GM19438 (cell line): ENCODE measurements around the gene IGSF9B.
"Not testable (repeated sequence)": the region's sequence is repeated elsewhere in the genome, so short reads cannot be mapped to it uniquely, and the experiment has no call there.

Experiments used
- ATAC-seq: cut with Tn5 transposase; IDR thresholded peaks from one replicate; pipeline ENCODE4 v1.9.1; 2021; ENCODE audit warnings: low read depth; ENCODE audit not compliant: unreplicated experiment

IGSF9B gene, protein sequence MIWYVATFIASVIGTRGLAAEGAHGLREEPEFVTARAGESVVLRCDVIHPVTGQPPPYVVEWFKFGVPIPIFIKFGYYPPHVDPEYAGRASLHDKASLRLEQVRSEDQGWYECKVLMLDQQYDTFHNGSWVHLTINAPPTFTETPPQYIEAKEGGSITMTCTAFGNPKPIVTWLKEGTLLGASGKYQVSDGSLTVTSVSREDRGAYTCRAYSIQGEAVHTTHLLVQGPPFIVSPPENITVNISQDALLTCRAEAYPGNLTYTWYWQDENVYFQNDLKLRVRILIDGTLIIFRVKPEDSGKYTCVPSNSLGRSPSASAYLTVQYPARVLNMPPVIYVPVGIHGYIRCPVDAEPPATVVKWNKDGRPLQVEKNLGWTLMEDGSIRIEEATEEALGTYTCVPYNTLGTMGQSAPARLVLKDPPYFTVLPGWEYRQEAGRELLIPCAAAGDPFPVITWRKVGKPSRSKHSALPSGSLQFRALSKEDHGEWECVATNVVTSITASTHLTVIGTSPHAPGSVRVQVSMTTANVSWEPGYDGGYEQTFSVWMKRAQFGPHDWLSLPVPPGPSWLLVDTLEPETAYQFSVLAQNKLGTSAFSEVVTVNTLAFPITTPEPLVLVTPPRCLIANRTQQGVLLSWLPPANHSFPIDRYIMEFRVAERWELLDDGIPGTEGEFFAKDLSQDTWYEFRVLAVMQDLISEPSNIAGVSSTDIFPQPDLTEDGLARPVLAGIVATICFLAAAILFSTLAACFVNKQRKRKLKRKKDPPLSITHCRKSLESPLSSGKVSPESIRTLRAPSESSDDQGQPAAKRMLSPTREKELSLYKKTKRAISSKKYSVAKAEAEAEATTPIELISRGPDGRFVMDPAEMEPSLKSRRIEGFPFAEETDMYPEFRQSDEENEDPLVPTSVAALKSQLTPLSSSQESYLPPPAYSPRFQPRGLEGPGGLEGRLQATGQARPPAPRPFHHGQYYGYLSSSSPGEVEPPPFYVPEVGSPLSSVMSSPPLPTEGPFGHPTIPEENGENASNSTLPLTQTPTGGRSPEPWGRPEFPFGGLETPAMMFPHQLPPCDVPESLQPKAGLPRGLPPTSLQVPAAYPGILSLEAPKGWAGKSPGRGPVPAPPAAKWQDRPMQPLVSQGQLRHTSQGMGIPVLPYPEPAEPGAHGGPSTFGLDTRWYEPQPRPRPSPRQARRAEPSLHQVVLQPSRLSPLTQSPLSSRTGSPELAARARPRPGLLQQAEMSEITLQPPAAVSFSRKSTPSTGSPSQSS (N-terminal part only)

DNA sequence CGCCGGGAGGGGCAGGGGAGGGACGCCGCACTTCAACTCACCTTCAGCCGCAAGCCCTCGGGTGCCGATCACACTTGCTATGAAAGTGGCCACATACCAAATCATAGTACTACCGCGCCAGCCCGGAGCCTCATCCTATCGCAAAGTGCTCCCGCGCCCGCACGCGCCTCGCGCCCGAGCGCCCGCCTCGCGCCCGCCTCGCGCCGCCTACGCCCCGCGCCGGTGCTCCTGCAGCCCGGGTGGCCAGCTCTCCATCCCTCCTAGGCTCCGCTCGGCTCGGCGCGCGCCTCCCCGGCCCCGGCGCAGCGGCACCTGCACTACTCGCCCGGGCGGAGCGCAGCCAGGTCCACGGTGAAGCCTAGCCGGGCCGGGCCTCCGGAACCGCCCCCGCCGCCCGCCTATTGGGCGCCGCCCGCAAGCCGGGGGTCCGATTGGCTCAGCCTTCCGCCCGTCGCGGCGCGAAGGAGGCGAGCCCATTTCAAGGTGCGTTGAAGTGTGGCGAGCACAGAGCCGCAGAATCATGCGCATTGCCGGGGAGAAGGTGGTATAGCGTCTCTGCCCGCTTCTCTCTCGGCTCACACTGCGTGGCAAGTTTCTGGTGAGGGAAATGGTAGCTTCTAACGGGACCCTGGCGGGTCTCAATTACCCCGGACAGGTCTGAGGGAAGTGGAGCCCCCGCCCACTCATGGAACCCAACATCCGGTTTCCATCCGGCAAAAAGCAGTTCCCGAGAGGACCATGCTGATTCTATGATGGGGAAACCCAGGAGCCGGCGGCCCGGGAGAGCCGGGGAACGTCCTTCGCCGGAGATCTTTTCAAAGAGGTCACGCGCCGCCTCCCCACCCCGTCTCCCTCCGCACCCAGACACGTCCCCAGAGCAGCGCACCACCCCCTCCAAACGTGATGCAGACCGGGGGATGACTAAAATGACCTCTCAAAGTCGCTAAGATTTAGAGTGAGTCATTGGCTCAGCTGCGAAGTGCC lies at the start of gene IGSF9B:
Gene IGSF9B, minus strand, starts transcription at position 319 of the 984 bp plus-strand sequence. Its CDS starts 214 bp downstream, at position 105.
- ATAC-seq: peak; percentile 97

DNA sequence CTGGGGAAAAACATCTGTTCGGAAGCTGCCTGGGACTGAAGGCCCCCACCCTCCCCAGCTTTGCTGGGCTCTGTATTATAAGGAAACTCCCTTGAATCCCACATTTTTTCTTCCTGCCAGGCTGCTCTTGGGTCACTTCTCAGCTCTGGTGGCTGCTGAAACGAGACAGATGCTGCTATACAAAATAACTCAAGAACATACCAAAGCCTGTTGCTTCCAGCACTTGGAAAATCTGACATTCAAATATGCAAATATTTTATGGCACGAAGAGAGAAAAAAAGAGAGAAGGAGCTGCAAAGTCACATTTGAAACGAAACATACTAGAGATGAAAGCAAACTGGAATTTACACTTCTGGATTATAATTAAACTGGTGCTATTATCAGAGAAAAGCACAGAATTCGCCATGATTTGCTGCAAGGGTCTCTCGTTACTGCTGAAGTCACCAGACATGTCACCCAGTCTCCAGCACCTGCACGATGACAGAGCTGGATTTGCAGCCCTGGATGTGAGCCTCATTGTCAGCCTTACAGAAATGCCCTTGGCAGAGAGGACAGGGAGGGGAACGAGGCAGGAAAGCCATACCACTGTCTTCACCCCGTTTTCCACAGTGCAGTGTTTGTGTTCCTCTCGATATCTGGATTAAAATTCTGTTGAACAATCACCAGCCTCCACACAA lies 47.9 kb upstream of the IGSF9B start:
- no peak for ATAC-seq

DNA sequence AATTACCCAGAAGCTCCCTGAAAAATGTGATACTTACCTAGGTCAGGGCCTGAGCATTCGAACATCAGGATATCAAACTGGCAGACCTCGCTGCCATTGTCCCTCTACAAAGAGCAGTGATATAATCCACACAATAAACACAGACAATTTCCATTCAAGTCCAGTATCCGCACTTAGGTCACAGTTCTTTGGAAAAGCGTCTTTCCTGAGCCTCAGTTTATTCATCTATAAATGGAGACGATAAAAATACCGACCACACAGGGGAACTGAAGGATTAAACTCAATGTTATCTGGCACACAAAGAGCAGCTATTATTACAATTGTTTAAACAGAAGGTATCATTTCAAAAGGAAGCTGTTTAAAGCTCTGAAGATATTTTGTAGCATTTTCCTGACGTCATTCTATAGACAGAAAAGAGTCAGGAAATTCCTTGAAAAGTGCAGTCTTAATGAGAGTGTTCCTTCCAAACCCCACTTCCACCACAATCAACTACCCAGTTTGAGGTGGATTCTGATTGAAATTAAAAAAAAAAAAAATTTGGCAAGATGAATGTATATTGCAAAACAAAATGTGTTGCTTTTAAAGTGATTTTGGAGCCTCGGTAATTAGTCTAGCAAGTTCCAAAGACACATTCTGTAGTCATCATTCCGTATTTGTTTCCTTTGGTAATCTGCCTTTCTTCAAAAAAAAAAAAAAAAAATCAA lies 47.2 kb upstream of the IGSF9B start:
- no peak for ATAC-seq

DNA sequence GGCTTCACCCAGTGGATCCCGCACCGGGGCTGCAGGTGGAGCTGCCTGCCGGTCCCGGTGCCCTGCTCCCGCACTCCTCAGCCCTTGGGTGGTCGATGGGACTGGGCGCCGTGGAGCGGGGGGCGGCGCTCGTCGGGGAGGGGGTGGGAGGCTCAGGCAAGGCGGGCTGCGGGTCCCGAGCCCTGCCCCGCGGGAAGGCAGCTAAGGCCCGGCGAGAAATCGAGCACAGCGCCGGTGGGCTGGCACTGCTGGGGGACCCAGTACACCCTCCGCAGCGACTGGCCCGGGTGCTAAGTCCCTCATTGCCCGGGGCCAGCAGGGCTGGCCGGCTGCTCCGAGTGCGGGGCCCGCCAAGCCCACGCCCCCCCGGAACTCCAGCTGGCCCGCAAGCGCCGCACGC lies 46.1 kb upstream of the IGSF9B start:
- not testable (repeated sequence) for ATAC-seq

DNA sequence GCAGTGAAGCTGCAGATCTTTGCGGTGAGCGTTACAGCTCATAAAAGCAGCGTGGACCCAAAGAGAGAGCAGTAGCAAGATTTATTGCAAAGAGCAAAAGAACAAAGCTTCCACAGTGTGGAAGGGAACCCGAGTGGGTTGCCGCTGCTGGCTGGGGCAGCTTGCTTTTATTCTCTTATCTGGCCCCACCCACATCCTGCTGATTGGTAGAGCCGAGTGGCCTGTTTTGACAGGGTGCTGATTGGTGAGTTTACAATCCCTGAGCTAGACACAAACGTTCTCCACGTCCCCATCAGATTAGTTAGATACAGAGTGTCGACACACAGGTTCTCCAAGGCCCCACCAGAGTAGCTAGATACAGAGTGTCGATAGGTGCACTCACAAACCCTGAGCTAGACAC lies 45.6 kb upstream of the IGSF9B start:
- ATAC-seq: not testable (repeated sequence)

DNA sequence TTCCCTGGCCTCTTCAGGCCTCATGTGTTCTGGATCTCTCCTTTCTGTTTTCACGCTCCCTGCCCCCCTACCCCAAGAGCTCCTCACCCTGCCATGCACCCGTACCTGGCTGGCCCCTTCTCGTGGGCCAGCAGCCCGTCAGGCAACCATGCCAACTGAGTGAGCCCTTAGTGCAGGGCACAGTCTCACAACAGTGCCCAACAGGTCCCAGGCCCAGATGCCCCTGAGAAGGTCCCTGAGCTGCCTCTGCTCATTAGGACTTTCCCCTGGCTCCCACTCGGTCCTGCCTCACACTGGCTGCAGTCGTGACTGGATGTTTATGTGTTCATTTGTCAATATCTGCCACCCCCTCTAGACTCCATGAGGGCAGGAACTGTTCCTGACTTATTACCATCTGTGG lies 44.8 kb upstream of the IGSF9B start:
- no peak for ATAC-seq

DNA sequence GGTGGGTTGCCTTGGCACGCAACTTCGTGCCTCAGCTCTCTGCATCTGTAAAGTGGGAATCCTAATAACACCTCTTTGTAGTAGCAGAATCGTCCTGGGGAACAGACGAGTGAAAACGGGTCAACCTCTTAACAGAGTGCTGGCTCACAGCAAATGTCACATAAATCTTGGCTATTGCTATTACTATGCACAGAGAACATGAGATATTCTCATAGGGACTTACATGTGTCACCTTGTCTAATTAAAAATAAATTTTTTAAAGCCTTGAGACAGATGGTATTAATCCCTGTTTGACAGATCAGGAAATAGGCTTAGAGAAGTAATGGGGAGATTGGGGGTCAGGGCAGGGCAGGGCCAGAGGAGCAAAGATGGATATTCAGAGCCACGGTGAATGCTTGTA lies 44.3 kb upstream of the IGSF9B start:
- ATAC-seq: no peak

DNA sequence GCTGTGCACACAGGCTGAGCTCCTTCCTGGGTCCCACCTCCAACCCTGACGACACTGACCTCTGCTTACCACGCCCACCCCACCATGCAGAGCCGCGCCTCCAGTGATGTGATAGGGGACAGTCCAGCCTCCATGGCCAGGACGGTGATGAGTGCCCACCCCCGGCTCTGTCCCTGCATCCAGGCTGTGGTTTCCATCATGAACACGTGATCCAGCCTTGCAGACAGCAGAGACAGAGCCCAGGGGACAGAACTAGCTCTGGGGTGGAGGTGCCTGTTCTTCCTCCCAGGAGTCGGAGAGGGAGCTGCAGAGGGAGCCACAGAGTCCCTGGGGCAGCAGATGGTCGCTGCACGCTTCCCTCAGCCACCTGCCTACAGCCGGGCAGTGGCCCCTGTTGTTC lies 42.6 kb upstream of the IGSF9B start:
- ATAC-seq: no peak

DNA sequence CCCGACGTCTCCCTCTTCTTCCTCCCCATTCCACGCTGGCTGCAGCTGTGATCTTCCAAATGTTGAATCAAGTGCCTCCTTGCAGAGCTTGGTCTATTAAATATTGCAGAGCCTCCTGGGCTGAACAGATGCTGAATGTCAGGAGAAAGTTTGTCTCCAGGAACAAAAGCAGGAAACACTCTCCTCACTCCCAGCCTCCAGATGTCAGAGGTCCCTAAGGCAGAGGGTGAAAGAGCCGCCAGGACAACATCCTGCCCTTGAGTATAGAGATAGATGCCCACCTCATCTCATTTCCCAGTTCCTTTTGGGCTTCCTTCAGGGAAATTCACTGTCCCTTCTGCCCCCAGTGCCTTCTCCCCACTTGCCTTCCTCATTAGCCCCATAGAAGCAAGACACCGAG lies 40.8 kb upstream of the IGSF9B start:
- ATAC-seq: no peak

DNA sequence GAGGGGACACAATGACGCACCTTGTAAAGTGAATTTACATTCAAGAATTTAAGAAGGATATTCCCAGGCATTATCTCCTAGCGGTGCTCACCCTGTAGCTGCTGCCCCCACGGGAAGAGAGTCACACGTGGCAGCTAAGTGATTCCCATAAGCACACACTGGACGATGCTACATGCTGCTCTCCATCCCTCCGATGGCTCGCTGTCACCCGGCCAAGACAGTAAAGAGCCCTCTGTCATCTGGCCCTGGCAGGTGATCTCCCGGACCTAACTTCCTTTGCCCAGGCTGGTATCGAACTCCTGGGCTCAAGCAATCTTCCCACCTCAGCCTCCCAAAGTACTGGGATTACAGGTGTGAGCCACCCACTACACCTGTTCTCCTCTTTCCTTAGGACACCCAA lies 39.9 kb upstream of the IGSF9B start:
- no peak for ATAC-seq

DNA sequence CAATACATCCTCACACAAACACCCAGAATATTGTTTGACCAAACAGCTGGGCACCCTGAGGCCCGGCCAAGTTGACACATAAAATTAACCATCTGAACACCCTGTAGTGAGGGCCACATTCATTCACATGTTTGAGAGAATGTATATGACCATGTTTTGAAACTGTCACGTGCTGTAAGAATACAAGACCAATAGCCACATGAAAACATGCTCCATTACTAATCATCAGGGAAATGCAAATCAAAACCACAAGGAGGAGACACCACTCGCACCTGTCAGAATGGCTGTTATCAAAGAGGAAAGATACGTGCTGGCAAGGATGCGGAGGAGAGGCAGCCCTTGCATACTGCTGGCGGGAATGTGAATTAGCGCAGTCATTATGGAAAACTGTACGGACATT lies 38.3 kb upstream of the IGSF9B start:
- no peak for ATAC-seq

DNA sequence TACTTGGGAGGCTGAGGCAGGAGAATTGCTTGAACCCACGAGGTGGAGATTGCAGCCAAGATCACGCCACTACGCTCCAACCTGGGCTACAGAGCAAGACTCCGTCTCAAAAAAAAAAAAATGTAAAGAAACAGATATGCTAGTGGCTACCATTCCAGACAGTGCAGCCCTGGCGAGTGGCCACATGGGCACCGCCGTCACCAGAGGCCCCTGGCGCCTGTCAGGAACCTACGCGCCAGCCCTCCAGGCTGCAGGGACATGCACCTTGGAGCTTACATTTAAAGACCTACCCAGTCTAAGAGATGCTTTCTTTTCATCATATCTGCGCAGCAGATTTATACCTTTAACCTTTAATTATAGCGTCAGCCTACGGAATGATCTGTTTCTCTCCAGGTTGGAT lies 37.2 kb upstream of the IGSF9B start:
- no peak for ATAC-seq

DNA sequence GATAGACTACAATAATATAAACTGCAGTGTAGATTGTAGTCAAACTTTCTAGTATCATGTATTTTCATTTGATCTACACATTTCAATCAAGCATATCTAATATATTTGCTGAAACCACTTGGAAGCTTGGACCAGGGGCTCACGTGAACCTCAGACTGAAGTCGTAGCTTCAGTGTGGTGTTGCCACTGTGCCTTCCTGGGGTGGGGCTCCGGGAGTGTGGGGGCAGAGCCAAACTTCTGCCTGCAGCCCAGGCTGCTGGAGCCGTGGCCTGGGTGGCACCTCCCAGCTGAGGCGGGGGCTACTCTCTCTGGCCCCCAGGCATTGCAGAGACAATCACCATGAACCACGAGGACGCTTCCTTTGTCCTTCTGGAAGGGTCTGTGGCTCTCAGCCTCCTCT lies 36.3 kb upstream of the IGSF9B start:
- ATAC-seq: no peak

DNA sequence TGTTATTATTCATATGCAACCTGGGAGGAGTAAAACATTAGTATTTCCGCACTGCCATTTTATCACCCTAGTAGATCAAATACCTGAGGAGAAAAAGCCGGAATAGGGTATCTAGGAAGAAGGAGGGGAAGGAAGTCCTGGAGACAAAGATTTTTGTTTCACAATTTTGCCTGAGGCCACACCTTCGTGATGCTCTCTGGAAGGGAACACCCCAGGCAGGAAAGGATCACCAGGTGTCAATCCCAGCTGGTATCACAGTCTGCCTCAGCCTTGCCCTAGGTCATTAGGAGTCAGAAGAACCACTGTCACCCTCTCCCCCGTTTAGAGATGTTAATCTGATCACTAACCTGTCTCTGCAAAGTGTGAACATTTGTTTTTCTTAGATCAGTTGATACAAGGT lies 35.4 kb upstream of the IGSF9B start:
- no peak for ATAC-seq

DNA sequence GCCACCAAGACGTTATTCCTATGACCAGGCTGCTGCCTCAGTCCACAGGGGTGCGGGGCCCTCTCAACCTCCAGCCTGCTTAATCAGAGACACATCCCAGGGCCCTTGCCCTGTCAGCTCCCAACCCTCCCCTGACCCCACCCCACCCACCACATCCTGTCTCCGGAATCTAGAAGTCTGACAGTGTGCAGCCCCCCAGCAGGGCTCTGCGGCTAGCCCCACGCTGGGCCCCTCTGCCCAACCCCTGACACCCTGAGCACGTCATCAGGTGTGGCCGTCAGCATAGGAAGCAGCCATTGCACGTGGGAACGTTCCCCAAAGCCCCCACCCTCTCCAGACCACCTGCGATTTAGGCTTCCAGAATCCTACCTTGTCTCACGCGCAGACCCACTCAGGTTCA lies 34.3 kb upstream of the IGSF9B start:
- ATAC-seq: no peak

DNA sequence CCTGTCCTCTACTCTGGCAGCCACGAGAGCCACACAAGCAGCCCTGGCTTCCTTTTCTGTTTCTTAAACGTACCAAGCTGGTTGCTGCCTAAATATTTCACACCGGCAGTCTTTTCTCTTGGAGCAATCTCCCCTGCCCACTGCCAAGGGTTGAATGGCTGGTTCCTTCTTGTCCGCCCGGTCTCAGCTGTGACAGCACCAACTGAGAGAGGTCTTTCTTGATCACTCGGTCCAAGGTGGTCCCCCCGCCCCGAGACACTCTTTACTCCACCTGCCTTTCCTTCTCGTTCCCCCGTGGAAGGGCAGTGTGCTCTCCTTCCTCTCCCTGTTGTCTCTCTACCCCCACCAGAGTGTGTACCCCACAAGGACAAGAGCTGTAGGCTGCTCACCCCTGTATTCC lies 33.7 kb upstream of the IGSF9B start:
- no peak for ATAC-seq

DNA sequence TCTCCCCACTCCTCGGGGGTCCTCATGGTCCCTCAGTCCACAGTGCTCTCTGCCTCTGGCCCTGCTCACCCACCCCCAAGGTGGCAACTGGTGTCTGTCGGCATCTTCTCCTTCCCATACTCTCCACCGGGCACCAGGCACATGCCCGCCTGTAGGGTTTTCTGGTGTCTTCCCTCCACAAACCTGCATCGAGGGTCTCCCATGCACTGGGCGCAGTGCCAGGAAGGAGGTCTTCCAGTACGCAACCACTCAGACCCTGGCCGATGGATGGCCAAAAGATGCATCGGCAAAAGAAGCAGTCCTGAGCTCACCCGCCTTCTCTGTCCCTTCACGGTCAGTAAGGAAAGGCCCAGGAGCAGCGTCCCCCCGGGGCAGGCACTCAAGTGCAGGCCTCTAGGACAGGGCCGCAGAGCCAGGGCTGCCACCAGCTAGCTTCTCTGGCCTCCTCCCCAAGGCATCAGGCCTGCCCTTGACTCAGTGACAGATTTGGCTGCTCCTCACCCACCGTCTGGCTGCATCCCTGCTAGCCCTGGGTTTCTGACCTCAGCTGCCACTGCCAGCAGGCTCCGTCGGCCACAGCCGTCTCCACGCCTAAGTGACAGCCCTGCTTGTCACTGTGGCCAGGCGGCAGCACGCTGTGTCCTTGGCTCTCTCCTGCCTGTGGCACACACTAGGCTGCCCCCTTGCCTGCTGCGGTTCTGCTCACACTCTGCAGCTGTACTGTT lies 32.1 kb upstream of the IGSF9B start:
- ATAC-seq: no peak

DNA sequence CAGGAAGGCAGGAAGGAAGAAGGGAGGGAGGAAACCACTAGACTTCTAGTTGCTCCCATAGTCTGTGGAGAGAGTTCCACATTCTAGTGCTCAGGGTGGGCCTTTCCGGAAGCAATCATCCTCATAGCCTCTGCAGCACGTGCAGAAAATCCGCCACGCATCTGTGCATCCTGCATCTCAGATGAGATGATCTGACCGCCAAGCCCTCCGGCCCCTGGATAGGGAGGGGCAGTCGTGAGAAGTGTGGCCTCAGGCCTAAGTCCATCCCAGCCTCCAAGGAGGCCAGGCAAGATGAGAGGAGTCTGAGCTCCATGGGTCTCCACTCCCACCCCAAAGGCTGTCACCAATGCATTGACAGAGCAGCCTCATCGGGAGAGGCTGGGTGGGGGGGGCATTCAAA lies 30.4 kb upstream of the IGSF9B start:
- no peak for ATAC-seq
